Chondrocyte (in vitro differentiated cells): ENCODE measurements around the gene ATP1A2. TPM values are rescaled to one million over a fixed set of nuclear protein-coding genes. Genes with fewer than 3 reads are reported as not detected.

Source experiments
- DNase-seq: peaks from one replicate; pipeline ENCODE4 v3.0.0; 2021; ENCODE audit warnings: mixed read lengths, low spot score
- H3K27ac Mint-ChIP-seq: one replicate; pipeline ENCODE4 v1.8.0; 2021; ENCODE audit warnings: mild to moderate bottlenecking, moderate library complexity, mixed read lengths; ENCODE audit not compliant: unreplicated experiment
- H3K27me3 Mint-ChIP-seq: 2 replicates; pipeline ENCODE4 v1.8.0; 2021; ENCODE audit warnings: low read depth, mixed read lengths
- H3K36me3 Mint-ChIP-seq: 2 replicates; pipeline ENCODE4 v1.8.0; 2021; ENCODE audit warnings: low read depth, mixed read lengths
- H3K4me1 Mint-ChIP-seq: 2 replicates; pipeline ENCODE4 v1.8.0; 2021; ENCODE audit warnings: low read depth, mild to moderate bottlenecking, mixed read lengths
- H3K4me3 Mint-ChIP-seq: one replicate; pipeline ENCODE4 v1.8.0; 2021; ENCODE audit warnings: mild to moderate bottlenecking, moderate library complexity, mixed read lengths; ENCODE audit not compliant: unreplicated experiment
- H3K9me3 Mint-ChIP-seq: 2 replicates; pipeline ENCODE4 v1.8.0; 2021; ENCODE audit warnings: low read depth, mixed read lengths
- CTCF ChIP-seq: fragments of 200-600 bp; sonication (generic); IDR thresholded peaks from 2 replicates; pipeline ENCODE4 v1.5.0; 2021; ENCODE audit warnings: antibody characterized with exemption, mild to moderate bottlenecking, moderate library complexity
- total RNA-seq: library from RNA; stranded (reverse); gene quantifications from 3 replicates; pipeline ENCODE4 v1.2.1, GENCODE V29; 2021

Gene ATP1A2
- total RNA-seq, 1 donor from 2014 or later, result 2.9 TPM

GRCh38 chr1:160151303-160151702 is 35.7 kb downstream of the ATP1A2 start, which contains the start of gene ATP1A4:
ATP1A4 (plus strand) TSS chr1:160151603; CDS start chr1:160152041, 438 bp downstream.
- H3K27me3 Mint-ChIP-seq, result no peaks in the 10 kb centered on the region
- no peaks in the 10 kb centered on the region for H3K9me3 Mint-ChIP-seq
- H3K4me3 Mint-ChIP-seq, result no peak within 1 kb of the TSS
- TF ChIP-seq CTCF, result no peak
- no peaks in the 10 kb centered on the region for H3K36me3 Mint-ChIP-seq
- peaks cover 16% of the 10 kb centered on the region for H3K4me1 Mint-ChIP-seq
- H3K27ac Mint-ChIP-seq, result no peak within 1 kb of the TSS
- no peak for DNase-seq

- H3K4me1 Mint-ChIP-seq, result peaks cover 6% of the 10 kb centered on the region
- no peak for DNase-seq
- no peaks in the 10 kb centered on the region for H3K27me3 Mint-ChIP-seq
- H3K4me3 Mint-ChIP-seq, result no peak overlapping the region
- H3K27ac Mint-ChIP-seq, result no peak overlapping the region
- H3K36me3 Mint-ChIP-seq, result no peaks in the 10 kb centered on the region
- H3K9me3 Mint-ChIP-seq, result no peaks in the 10 kb centered on the region
- no peak for TF ChIP-seq CTCF
Observed at GRCh38 chr1:160154790-160155189, 39.2 kb downstream of the ATP1A2 start.

GRCh38 chr1:160156361-160156760 is 40.8 kb downstream of the ATP1A2 start:
- Mint-ChIP-seq H3K27me3 (no peaks in the 10 kb centered on the region), H3K4me3 (no peak overlapping the region), H3K36me3 (no peaks in the 10 kb centered on the region), H3K4me1 (no peaks in the 10 kb centered on the region), H3K27ac (no peak overlapping the region), H3K9me3 (no peaks in the 10 kb centered on the region)
- no peak for TF ChIP-seq CTCF
- no peak for DNase-seq

- TF ChIP-seq CTCF, result no peak
- Mint-ChIP-seq H3K4me3 (no peak overlapping the region), H3K27me3 (no peaks in the 10 kb centered on the region)
Observed at GRCh38 chr1:160157174-160157573, 41.6 kb downstream of the ATP1A2 start.

GRCh38 chr1:160158031-160158430 is 42.5 kb downstream of the ATP1A2 start:
- no peak for DNase-seq
- TF ChIP-seq CTCF, result no peak
- no peaks in the 10 kb centered on the region for H3K4me1 Mint-ChIP-seq
- no peaks in the 10 kb centered on the region for H3K36me3 Mint-ChIP-seq
- H3K9me3 Mint-ChIP-seq, result no peaks in the 10 kb centered on the region
- H3K27me3 Mint-ChIP-seq, result no peaks in the 10 kb centered on the region
- no peak overlapping the region for H3K4me3 Mint-ChIP-seq
- no peak overlapping the region for H3K27ac Mint-ChIP-seq

More at GRCh38 chr1:160157174-160157573, 41.6 kb downstream of the ATP1A2 start:
- Mint-ChIP-seq H3K9me3 (no peaks in the 10 kb centered on the region), H3K27ac (no peak overlapping the region), H3K36me3 (no peaks in the 10 kb centered on the region), H3K4me1 (no peaks in the 10 kb centered on the region)
- DNase-seq, result no peak
